AG04450 (cell line): ENCODE data around the gene DFFB. TPM values are rescaled to one million over a fixed set of nuclear protein-coding genes. Genes with fewer than 3 reads are reported as not detected.
"Not testable (repeated sequence)": the region's sequence is repeated elsewhere in the genome, so short reads cannot be mapped to it uniquely, and the experiment has no call there.

Experiments
- CTCF ChIA-PET: fragments of 300-600, 350-600 bp; formaldehyde crosslinking; extraction: SDS; loops from one replicate; lab custom pipeline; 2022; ENCODE audit warnings: antibody characterized with exemption, inconsistent platforms; lab: Charles Lee
- POLR2A ChIA-PET: fragments of 350-600 bp; formaldehyde crosslinking; extraction: SDS; loops from one replicate; lab custom pipeline; 2021; ENCODE audit warnings: antibody characterized with exemption, inconsistent platforms; lab: Yijun Ruan, JAX
- DNase-seq: peaks from one replicate; pipeline ENCODE4 v3.0.0-alpha.2; 2011; ENCODE audit warnings: low read depth, low spot score
- H3K27ac ChIP-seq: one replicate; pipeline ENCODE4 v1.5.1; 2012; ENCODE audit warnings: low read depth, low read length, control low read depth
- H3K27me3 ChIP-seq: one replicate; pipeline ENCODE4 v1.6.0; 2012; ENCODE audit warnings: low read length; ENCODE audit not compliant: control insufficient read depth, insufficient read depth
- H3K4me3 ChIP-seq: 2 replicates; pipeline ENCODE4 v1.5.1; 2011; ENCODE audit warnings: mild to moderate bottlenecking, low read depth, low read length, control low read depth
- H3K9me3 ChIP-seq: 2 replicates; pipeline ENCODE4 v1.5.1; 2012; ENCODE audit warnings: low read length; ENCODE audit not compliant: control insufficient read depth, insufficient read depth
- CTCF ChIP-seq: IDR thresholded peaks from 2 replicates; pipeline ENCODE4 v1.5.1; 2011; ENCODE audit warnings: low read depth, low read length, control low read depth, inconsistent platforms
- polyA minus RNA-seq: library from RNA; depleted of rRNA, polyadenylated mRNA; stranded (reverse); fragments of >200 nt; gene quantifications from 2 replicates; pipeline ENCODE4 v1.2.3, GENCODE V29; 2011; rRNA and poly(A)+ RNA removed
- polyA plus RNA-seq: library from polyadenylated mRNA; depleted of rRNA; stranded (reverse); fragments of >200 nt; gene quantifications from 2 replicates; pipeline ENCODE4 v1.2.3, GENCODE V29; 2011; rRNA removed

The DFFB gene
- 6.9 TPM in 2 replicates for polyA plus RNA-seq
- 4.6 and 5.8 TPM in 2 replicates for polyA minus RNA-seq

GRCh38 chr1:3856923-3857790, at the start of gene DFFB, which contains the start of gene CEP104:
TSS of gene DFFB (plus strand) at chr1:3857476. CDS start at chr1:3857604, 128 bp downstream.
TSS of gene CEP104 (minus strand) at chr1:3857211. CDS start at chr1:3852407, 4,804 bp downstream.
- H3K27me3 ChIP-seq, result no peaks in the 10 kb centered on the region
- no peak within 1 kb of the TSS for H3K27ac ChIP-seq
- H3K4me3 ChIP-seq, result peak within 1 kb of the TSS; percentile 98
- H3K9me3 ChIP-seq, result no peaks in the 10 kb centered on the region; the same call in 1 of the 2 replicates
- CTCF ChIA-PET, result no interaction called here
- DNase-seq, result peak; percentile 33
- TF ChIP-seq CTCF, result no peak
- POLR2A ChIA-PET, result interaction anchor here (1.0 kb wide), 1 partner anchor 10 kb away, joined by 3 read pairs; no protein-coding TSS in a partner anchor

GRCh38 chr1:3807769-3808168, 49.5 kb upstream of the DFFB start:
- no peak for TF ChIP-seq CTCF
- no peak for DNase-seq
- peaks cover 12% of the 10 kb centered on the region for H3K9me3 ChIP-seq
- H3K27me3 ChIP-seq, result no peaks in the 10 kb centered on the region
- no peak overlapping the region for H3K27ac ChIP-seq
- H3K4me3 ChIP-seq, result no peak overlapping the region
- POLR2A ChIA-PET, result no interaction called here
- CTCF ChIA-PET, result no interaction called here

GRCh38 chr1:3809680-3810079, 47.6 kb upstream of the DFFB start:
- no peak overlapping the region for H3K4me3 ChIP-seq
- POLR2A ChIA-PET, result no interaction called here
- no peak for TF ChIP-seq CTCF
- no peak overlapping the region for H3K27ac ChIP-seq
- DNase-seq, result no peak
- CTCF ChIA-PET, result no interaction called here
- no peaks in the 10 kb centered on the region for H3K27me3 ChIP-seq
- peaks cover 12% of the 10 kb centered on the region for H3K9me3 ChIP-seq

- DNase-seq, CTCF ChIA-PET: not testable (repeated sequence)
These were observed 47.0 kb upstream of the DFFB start for GRCh38 chr1:3810149-3810761.

GRCh38 chr1:3811595-3811911, 45.7 kb upstream of the DFFB start:
- ChIA-PET POLR2A (no interaction called here), CTCF (no interaction called here)
- DNase-seq, result no peak
- Histone ChIP-seq H3K4me3 (no peak overlapping the region), H3K27me3 (no peaks in the 10 kb centered on the region), H3K9me3 (peaks cover 12% of the 10 kb centered on the region), H3K27ac (no peak overlapping the region)
- TF ChIP-seq CTCF, result no peak

More at GRCh38 chr1:3810149-3810761, 47.0 kb upstream of the DFFB start:
- H3K9me3 ChIP-seq, result peaks cover 12% of the 10 kb centered on the region
- POLR2A ChIA-PET, result interaction anchor here (0.5 kb wide), 1 partner anchor 85 kb away, joined by 3 read pairs; no protein-coding TSS in a partner anchor
- H3K4me3 ChIP-seq, H3K27me3 ChIP-seq, H3K27ac ChIP-seq: not testable (repeated sequence)
